Measurements from ENCODE around the gene FBXL7. TPM values are rescaled to one million over a fixed set of nuclear protein-coding genes. Genes with fewer than 3 reads are reported as not detected.

FBXL7 gene
- polyA plus RNA-seq, 3 donors = not detected

GRCh38 chr5:15533129-15533893, 33.3 kb downstream of the FBXL7 start:
- H3K36me3 Mint-ChIP-seq = no peaks in the 10 kb centered on the region
- H3K4me3 Mint-ChIP-seq = no peak overlapping the region
- H3K4me1 ChIP-seq (ENCODE audit: control insufficient read depth in 1 of 2, insufficient read depth in 2 of 2, low read length in 2 of 2) = no peaks in the 10 kb centered on the region
- no peak overlapping the region for H3K27ac ChIP-seq (ENCODE audit: low read depth in 1 of 2, low read length in 2 of 2)
- H2AFZ ChIP-seq (ENCODE audit: insufficient read depth, low read depth, low read length, poor library complexity, severe bottlenecking) = no peak overlapping the region
- 80% methylated on average over 5 of the region's 5 CpGs for WGBS (ENCODE audit: insufficient coverage)
- H3K79me2 ChIP-seq (ENCODE audit: insufficient read depth, low read length) = no peaks in the 10 kb centered on the region
- H3K27me3 Mint-ChIP-seq (ENCODE audit: low read depth in 3 of 3) = peaks cover 0 to 2% (median 0%) of the 10 kb centered on the region in 3 donors
- no peaks in the 10 kb centered on the region for H3K27me3 ChIP-seq (ENCODE audit: control insufficient read depth in 2 of 2, insufficient read depth in 2 of 2, low read length in 2 of 2)
- no peak for DNase-seq
- no peak for TF ChIP-seq CTCF (IDR thresholded peaks at IDR 0.05)
- H3K9me3 Mint-ChIP-seq = peaks cover 3 to 11% (median 8%) of the 10 kb centered on the region in 7 donors
- no peak overlapping the region for H3K4me3 ChIP-seq (replicated peaks in 1 of 3; ENCODE audit: low read depth in 2 of 3, low read length in 3 of 3)
- peaks cover 18 to 21% of the 10 kb centered on the region in 2 donors for H3K9me3 ChIP-seq (replicated peaks in 1 of 2; ENCODE audit: control insufficient read depth in 1 of 2, insufficient read depth in 1 of 2, low read length in 2 of 2)
- intact Hi-C loops (cut with micrococcal nuclease) = no loop called here
- no peaks in the 10 kb centered on the region for H4K20me1 ChIP-seq (ENCODE audit: insufficient read depth, low read length)
- no peak overlapping the region for H3K27ac Mint-ChIP-seq
- no peak overlapping the region for H3K4me2 ChIP-seq (replicated peaks; ENCODE audit: extremely low read depth, low read length, poor library complexity, severe bottlenecking)
- H3K36me3 ChIP-seq (replicated peaks in 1 of 2; ENCODE audit: control insufficient read depth in 1 of 2, insufficient read depth in 2 of 2, low read length in 2 of 2) = no peaks in the 10 kb centered on the region
- no peak overlapping the region for H3K9ac ChIP-seq (ENCODE audit: insufficient read depth, low read length, poor library complexity, severe bottlenecking)
- no peaks in the 10 kb centered on the region for H3K4me1 Mint-ChIP-seq

- WGBS (ENCODE audit: insufficient coverage) = 89% methylated on average over 3 of the region's 4 CpGs
- no peak overlapping the region for H3K27ac ChIP-seq (ENCODE audit: low read depth in 1 of 2, low read length in 2 of 2)
- no peak for DNase-seq
- H3K36me3 ChIP-seq (replicated peaks in 1 of 2; ENCODE audit: control insufficient read depth in 1 of 2, insufficient read depth in 2 of 2, low read length in 2 of 2) = no peaks in the 10 kb centered on the region
- TF ChIP-seq CTCF (IDR thresholded peaks at IDR 0.05) = no peak
- Mint-ChIP-seq H3K36me3 (no peaks in the 10 kb centered on the region), H3K27ac (no peak overlapping the region), H3K27me3 (ENCODE audit: low read depth in 3 of 3) (peaks cover 0 to 2% (median 0%) of the 10 kb centered on the region in 3 donors), H3K4me3 (no peak overlapping the region), H3K4me1 (no peaks in the 10 kb centered on the region), H3K9me3 (peaks cover 3 to 7% (median 4%) of the 10 kb centered on the region in 7 donors)
- no peak overlapping the region for H3K4me2 ChIP-seq (replicated peaks; ENCODE audit: extremely low read depth, low read length, poor library complexity, severe bottlenecking)
- intact Hi-C loops (cut with micrococcal nuclease) = no loop called here
- H2AFZ ChIP-seq (ENCODE audit: insufficient read depth, low read depth, low read length, poor library complexity, severe bottlenecking) = no peak overlapping the region
- no peaks in the 10 kb centered on the region for H3K27me3 ChIP-seq (ENCODE audit: control insufficient read depth in 2 of 2, insufficient read depth in 2 of 2, low read length in 2 of 2)
- H3K4me3 ChIP-seq (replicated peaks in 1 of 3; ENCODE audit: low read depth in 2 of 3, low read length in 3 of 3) = no peak overlapping the region
- no peaks in the 10 kb centered on the region for H4K20me1 ChIP-seq (ENCODE audit: insufficient read depth, low read length)
- H3K4me1 ChIP-seq (ENCODE audit: control insufficient read depth in 1 of 2, insufficient read depth in 2 of 2, low read length in 2 of 2) = no peaks in the 10 kb centered on the region
- H3K9ac ChIP-seq (ENCODE audit: insufficient read depth, low read length, poor library complexity, severe bottlenecking) = no peak overlapping the region
- peaks cover 18 to 21% of the 10 kb centered on the region in 2 donors for H3K9me3 ChIP-seq (replicated peaks in 1 of 2; ENCODE audit: control insufficient read depth in 1 of 2, insufficient read depth in 1 of 2, low read length in 2 of 2)
- no peaks in the 10 kb centered on the region for H3K79me2 ChIP-seq (ENCODE audit: insufficient read depth, low read length)
These were observed 36.0 kb downstream of the FBXL7 start for GRCh38 chr5:15535938-15536337.

All from CD14-positive monocyte (primary cell).